ENCODE data around the gene SCN1A.

SCN1A gene

DNA sequence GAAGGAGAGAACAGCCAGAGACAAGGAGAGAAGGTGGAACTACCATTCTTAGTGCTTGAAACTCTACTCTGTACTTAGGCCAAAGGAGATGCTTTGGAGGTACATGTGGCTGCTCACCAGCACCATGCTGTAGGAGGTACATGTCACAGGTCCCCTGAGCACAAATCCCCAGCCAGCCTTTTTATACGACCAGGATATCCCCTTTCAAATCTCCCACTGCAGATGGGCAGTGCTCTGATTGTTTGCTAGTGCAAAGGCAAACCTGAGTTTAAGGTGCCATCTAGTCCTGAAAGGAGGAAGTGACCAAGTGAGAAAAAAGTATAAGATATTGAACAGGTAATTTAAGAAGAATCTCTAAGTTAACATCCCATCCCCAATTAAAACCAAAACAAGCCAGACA, 157.2 kb downstream of the SCN1A start:
- TF ChIP-seq, protein P1, sequence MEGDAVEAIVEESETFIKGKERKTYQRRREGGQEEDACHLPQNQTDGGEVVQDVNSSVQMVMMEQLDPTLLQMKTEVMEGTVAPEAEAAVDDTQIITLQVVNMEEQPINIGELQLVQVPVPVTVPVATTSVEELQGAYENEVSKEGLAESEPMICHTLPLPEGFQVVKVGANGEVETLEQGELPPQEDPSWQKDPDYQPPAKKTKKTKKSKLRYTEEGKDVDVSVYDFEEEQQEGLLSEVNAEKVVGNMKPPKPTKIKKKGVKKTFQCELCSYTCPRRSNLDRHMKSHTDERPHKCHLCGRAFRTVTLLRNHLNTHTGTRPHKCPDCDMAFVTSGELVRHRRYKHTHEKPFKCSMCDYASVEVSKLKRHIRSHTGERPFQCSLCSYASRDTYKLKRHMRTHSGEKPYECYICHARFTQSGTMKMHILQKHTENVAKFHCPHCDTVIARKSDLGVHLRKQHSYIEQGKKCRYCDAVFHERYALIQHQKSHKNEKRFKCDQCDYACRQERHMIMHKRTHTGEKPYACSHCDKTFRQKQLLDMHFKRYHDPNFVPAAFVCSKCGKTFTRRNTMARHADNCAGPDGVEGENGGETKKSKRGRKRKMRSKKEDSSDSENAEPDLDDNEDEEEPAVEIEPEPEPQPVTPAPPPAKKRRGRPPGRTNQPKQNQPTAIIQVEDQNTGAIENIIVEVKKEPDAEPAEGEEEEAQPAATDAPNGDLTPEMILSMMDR (conservative IDR thresholded peaks at IDR 0.05) = no peak
- H3K27ac ChIP-seq = no peak overlapping the region

DNA sequence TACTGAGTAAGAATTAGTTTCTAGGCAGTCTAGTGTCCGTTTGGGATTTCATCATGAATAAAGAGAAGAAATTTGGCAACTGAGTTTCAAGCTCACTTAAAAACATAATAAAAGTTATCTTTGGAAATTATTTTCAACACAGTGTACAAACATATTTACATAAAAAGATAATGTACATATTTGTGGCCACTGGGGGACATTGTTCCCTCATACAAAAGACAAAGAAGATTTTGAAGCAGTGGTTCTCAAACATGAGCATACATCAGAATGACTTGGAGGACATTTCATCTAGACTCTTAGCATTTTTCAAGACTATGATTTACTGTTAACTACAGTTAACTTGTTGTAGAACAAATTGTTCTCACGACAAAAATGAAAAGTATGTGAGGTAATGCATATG, 158.6 kb downstream of the SCN1A start:
- no peak overlapping the region for H3K27ac ChIP-seq
- TF ChIP-seq, protein P1 (conservative IDR thresholded peaks at IDR 0.05) = peak; percentile 44

DNA sequence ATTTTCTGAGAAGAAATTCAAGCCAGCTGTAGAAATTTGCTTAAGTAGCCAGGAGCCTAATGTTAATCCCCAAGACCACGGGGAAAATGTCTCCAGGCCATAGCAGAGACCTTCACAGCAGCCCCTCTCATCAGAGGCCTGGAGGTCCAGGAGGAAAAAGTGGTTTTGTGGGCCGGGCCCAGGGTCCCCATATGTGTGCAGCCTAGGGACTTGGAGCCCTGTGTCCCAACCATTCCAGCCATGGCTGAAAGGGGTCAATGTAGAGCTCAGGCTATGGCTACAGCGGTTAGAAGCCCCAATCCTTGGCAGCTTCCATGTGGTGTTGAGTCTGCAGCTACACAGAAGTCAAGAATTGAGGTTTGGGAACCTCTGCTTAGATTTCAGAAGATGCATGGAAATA, 160.1 kb downstream of the SCN1A start:
- TF ChIP-seq, protein P1 (conservative IDR thresholded peaks at IDR 0.05) = no peak
- H3K27ac ChIP-seq = no peak overlapping the region

DNA sequence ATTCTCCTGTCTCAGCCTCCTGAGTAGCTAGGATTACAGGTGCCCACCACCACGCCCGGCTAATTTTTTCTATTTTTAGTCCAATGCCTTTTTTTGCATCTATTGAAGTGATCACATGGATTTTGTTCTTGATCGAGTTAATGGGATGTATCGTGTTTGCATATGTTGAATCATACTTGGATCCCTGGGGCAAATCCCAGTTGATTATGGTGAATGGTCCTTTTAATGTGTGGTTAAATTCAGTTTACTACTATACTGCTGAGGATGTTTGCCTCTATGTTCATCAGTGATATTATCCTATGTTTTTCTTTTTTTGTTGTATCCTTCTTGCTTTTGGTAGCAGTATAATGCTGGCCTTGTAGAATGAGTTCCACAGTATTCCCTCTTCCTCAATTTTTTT, 166.0 kb downstream of the SCN1A start:
- TF ChIP-seq, protein P1 (conservative IDR thresholded peaks at IDR 0.05) = no peak
- H3K27ac ChIP-seq = no peak overlapping the region

DNA sequence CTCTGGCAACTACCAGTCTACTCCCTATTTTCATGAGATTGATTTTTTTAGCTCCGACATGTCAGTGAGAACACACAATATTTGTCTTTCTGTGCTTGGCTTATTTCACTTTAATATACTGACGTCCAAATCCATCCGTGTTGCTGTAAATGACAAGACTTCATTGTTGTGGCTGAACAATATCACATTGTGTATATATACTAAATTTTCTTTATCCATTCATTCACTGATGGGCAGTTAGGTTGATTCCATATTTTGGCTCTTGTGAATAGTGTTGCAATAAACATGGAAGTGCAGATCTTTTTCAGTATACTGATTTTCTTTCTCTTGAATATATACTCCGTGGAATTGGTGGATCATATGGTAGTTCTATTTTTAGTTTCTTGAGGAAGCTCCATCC, 168.4 kb downstream of the SCN1A start:
- no peak overlapping the region for H3K27ac ChIP-seq
- TF ChIP-seq, protein P1 (conservative IDR thresholded peaks at IDR 0.05) = no peak

DNA sequence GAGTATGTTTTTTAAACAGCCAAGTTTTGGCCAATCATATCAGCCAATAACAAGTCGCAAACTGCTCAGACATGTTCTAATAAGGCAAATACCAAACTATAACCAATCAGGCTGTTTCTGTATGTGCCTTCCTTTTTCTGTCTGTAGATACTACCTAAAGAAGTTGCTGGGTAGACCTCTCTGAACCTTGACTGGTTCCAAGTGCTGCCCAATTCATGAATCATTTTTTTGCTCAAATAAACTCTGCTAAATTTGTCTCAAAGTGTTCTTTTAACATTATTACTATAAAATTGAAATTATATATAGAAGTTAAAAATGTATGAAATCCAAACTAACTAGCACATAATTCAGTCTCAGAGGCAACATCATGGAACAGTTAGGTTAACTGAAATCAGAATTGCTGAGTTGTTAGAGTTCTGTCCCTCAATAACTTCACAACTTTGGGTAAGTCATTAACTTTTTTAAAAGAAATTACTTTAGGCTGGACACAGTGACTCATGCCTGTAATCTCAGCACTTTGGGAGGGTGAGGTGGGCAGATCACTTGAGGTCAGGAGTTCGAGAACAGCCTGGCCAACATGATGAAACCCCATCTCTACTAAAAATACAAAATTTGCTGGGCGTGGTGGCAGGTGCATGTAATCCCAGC, 169.4 kb downstream of the SCN1A start:
- TF ChIP-seq, protein P1 (conservative IDR thresholded peaks at IDR 0.05) = no peak
- no peak overlapping the region for H3K27ac ChIP-seq

DNA sequence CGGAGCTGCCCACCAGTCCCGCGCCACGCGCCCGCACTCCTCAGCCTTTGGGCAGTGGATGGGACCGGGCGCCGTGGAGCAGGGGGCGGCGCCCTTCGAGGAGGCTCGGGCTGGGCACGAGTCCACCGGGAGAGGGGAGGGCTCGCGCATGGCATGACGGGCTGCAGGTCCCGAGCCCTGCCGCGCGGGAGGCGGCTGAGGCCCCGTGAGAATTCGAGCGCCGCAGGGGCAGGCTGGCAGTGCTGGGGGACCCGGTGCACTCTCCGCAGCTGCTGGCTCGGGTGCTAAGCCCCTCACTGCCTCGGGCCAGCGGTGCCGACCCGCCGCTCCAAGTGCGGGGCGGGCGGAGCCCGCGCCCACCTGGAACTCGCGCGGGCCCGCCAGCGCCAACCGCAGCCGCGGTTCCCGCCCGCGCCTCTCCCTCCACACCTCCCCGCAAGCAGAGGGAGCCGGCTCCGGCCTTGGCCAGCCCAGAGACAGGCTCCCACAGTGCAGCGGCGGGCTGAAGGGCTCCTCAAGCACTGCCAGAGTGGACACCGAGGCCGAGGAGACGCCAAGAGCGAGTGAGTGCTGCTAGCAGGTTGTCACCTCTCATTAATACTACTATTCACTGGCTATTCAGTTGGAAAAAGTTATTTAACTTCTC, 170.7 kb downstream of the SCN1A start:
- peak overlapping the region; percentile 63; the same call in 1 of the 2 replicates for H3K27ac ChIP-seq
- TF ChIP-seq, protein P1 (conservative IDR thresholded peaks at IDR 0.05) = no peak
